ENCODE measurements around the gene TARS3.

Gene TARS3

DNA sequence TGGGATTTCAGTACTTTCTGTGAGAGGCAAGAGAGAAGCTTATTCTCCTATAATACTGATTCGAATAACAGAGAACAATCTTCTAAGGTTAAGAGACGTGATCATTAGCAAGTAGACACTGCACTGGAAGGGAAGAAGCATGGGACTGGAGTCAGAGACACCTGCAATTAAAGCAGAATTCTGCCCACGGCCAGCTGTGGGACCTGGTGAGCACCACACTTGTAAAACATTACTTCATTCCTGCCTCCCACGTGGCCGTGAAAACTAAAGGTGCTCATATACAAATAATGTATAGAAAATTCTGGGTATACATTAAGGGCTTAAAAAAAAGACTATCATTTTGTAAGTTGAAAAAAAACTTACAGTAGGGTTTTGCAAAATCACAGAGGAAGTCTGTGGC lies 74.1 kb downstream of the TARS3 start:
- Histone ChIP-seq H3K36me3 (peaks cover 45% of the 10 kb centered on the region), H3K4me3 (ENCODE audit: low read depth, low read length) (no peak overlapping the region), H3K9me3 (ENCODE audit: severe bottlenecking) (no peaks in the 10 kb centered on the region), H3K27ac (no peak overlapping the region), H3K27me3 (ENCODE audit: insufficient read depth, low read depth, severe bottlenecking) (no peaks in the 10 kb centered on the region)
- no peak for DNase-seq
- TF ChIP-seq, protein P1, sequence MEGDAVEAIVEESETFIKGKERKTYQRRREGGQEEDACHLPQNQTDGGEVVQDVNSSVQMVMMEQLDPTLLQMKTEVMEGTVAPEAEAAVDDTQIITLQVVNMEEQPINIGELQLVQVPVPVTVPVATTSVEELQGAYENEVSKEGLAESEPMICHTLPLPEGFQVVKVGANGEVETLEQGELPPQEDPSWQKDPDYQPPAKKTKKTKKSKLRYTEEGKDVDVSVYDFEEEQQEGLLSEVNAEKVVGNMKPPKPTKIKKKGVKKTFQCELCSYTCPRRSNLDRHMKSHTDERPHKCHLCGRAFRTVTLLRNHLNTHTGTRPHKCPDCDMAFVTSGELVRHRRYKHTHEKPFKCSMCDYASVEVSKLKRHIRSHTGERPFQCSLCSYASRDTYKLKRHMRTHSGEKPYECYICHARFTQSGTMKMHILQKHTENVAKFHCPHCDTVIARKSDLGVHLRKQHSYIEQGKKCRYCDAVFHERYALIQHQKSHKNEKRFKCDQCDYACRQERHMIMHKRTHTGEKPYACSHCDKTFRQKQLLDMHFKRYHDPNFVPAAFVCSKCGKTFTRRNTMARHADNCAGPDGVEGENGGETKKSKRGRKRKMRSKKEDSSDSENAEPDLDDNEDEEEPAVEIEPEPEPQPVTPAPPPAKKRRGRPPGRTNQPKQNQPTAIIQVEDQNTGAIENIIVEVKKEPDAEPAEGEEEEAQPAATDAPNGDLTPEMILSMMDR (IDR thresholded peaks at IDR 0.05; ENCODE audit: low read depth, low read length) = no peak

DNA sequence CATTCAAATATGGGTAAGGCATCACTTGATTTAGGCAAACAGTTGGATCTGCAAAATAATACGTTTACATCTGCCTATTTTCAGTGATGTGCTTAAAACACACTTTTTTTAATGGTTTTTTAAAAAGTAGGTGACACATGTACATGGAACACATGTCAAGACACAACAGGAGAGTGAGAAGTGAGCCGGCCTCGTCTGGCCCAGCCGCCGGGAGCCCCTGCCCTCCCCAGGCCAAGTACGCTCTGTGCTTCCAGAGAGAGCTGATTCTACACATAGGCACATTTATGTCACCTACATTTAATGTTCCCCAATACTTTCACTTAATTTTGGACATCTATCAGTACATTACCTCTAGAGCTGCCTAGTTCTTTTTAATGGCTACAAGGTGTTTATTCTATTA lies 75.9 kb downstream of the TARS3 start:
- no peaks in the 10 kb centered on the region for H3K27me3 ChIP-seq (ENCODE audit: insufficient read depth, low read depth, severe bottlenecking)
- no peaks in the 10 kb centered on the region for H3K9me3 ChIP-seq (ENCODE audit: severe bottlenecking)
- no peak overlapping the region for H3K4me3 ChIP-seq (ENCODE audit: low read depth, low read length)
- no peak for DNase-seq
- H3K27ac ChIP-seq = no peak overlapping the region
- peaks cover 60% of the 10 kb centered on the region for H3K36me3 ChIP-seq
- TF ChIP-seq, protein P1 (IDR thresholded peaks at IDR 0.05; ENCODE audit: low read depth, low read length) = no peak

- TF ChIP-seq, protein P1 (IDR thresholded peaks at IDR 0.05; ENCODE audit: low read depth, low read length) = no peak
- no peak for DNase-seq
- no peaks in the 10 kb centered on the region for H3K27me3 ChIP-seq (ENCODE audit: insufficient read depth, low read depth, severe bottlenecking)
- no peak overlapping the region for H3K4me3 ChIP-seq (ENCODE audit: low read depth, low read length)
- no peaks in the 10 kb centered on the region for H3K9me3 ChIP-seq (ENCODE audit: severe bottlenecking)
- H3K27ac ChIP-seq = no peak overlapping the region
- H3K36me3 ChIP-seq = peaks cover 70% of the 10 kb centered on the region
These were observed 77.0 kb downstream of the TARS3 start for GRCh38 chr15:101647251-101647650.

DNA sequence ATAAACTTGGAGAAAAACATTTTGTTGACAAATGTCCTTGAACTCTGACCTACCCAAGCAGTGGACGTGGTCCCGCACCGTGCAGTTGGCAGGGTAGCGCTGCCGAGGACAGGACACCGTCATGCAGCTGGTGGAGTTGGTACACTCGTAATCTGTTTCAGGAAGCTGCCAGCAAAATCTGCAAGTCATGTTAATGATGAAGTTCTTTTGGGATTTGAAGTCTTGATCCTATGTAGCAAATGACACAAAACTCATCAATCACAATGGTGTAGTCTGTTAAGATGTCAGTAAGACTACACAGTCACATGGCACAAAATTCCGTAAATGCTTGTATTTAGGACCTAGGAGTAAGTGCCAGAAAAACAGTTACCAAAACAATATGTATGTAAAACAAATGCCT lies 77.6 kb downstream of the TARS3 start:
- no peaks in the 10 kb centered on the region for H3K9me3 ChIP-seq (ENCODE audit: severe bottlenecking)
- H3K36me3 ChIP-seq = peaks cover 72% of the 10 kb centered on the region
- no peak overlapping the region for H3K4me3 ChIP-seq (ENCODE audit: low read depth, low read length)
- no peak for DNase-seq
- H3K27ac ChIP-seq = no peak overlapping the region
- no peaks in the 10 kb centered on the region for H3K27me3 ChIP-seq (ENCODE audit: insufficient read depth, low read depth, severe bottlenecking)
- TF ChIP-seq, protein P1 (IDR thresholded peaks at IDR 0.05; ENCODE audit: low read depth, low read length) = no peak

GRCh38 chr15:101642361-101642760 lies 81.9 kb downstream of the TARS3 start:
- H3K36me3 ChIP-seq = peaks cover 70% of the 10 kb centered on the region
- no peak overlapping the region for H3K27ac ChIP-seq
- peak; percentile 18 for DNase-seq
- no peak overlapping the region for H3K4me3 ChIP-seq (ENCODE audit: low read depth, low read length)
- TF ChIP-seq, protein P1 (IDR thresholded peaks at IDR 0.05; ENCODE audit: low read depth, low read length) = peak; percentile 30; the same call in 1 of the 2 replicates
- no peaks in the 10 kb centered on the region for H3K27me3 ChIP-seq (ENCODE audit: insufficient read depth, low read depth, severe bottlenecking)
- H3K9me3 ChIP-seq (ENCODE audit: severe bottlenecking) = peaks cover 3% of the 10 kb centered on the region

- no peak overlapping the region for H3K27ac ChIP-seq
- no peak overlapping the region for H3K4me3 ChIP-seq (ENCODE audit: low read depth, low read length)
- H3K27me3 ChIP-seq (ENCODE audit: insufficient read depth, low read depth, severe bottlenecking) = no peaks in the 10 kb centered on the region
- H3K9me3 ChIP-seq (ENCODE audit: severe bottlenecking) = peaks cover 3% of the 10 kb centered on the region
- TF ChIP-seq, protein P1 (IDR thresholded peaks at IDR 0.05; ENCODE audit: low read depth, low read length) = no peak
- DNase-seq = no peak
- peaks cover 66% of the 10 kb centered on the region for H3K36me3 ChIP-seq
These were observed 82.4 kb downstream of the TARS3 start for GRCh38 chr15:101641894-101642293.

Data from WERI-Rb-1 (cell line).